Measurements from ENCODE around the gene HGFAC.
"Not testable (repeated sequence)": the region's sequence is repeated elsewhere in the genome, so short reads cannot be mapped to it uniquely, and the experiment has no call there.

The HGFAC gene

GRCh38 chr4:3451956-3452355 is 10.2 kb downstream of the HGFAC start:
- ATAC-seq = no peak
- Mint-ChIP-seq H3K4me1 (no peaks in the 10 kb centered on the region), H3K36me3 (peaks cover 7% of the 10 kb centered on the region), H3K4me3 (no peak overlapping the region), H3K27me3 (peaks cover 28% of the 10 kb centered on the region), H3K27ac (no peak overlapping the region), H3K9me3 (peaks cover 11% of the 10 kb centered on the region)

- Mint-ChIP-seq H3K4me1 (no peaks in the 10 kb centered on the region), H3K9me3 (peaks cover 11% of the 10 kb centered on the region), H3K27ac (no peak overlapping the region), H3K4me3 (no peak overlapping the region), H3K36me3 (peaks cover 7% of the 10 kb centered on the region), H3K27me3 (peaks cover 28% of the 10 kb centered on the region)
- ATAC-seq = no peak
Measured at GRCh38 chr4:3452376-3452775, 10.6 kb downstream of the HGFAC start.

- not testable (repeated sequence) for ATAC-seq, H3K27ac Mint-ChIP-seq, H3K36me3 Mint-ChIP-seq, H3K4me1 Mint-ChIP-seq, H3K4me3 Mint-ChIP-seq, H3K27me3 Mint-ChIP-seq
- peaks cover 15% of the 10 kb centered on the region for H3K9me3 Mint-ChIP-seq
Measured at GRCh38 chr4:3455596-3455995, 13.8 kb downstream of the HGFAC start.

- Mint-ChIP-seq H3K9me3 (peaks cover 15% of the 10 kb centered on the region), H3K27me3 (peaks cover 21% of the 10 kb centered on the region), H3K27ac (no peak overlapping the region), H3K36me3 (peaks cover 7% of the 10 kb centered on the region), H3K4me1 (peaks cover 13% of the 10 kb centered on the region), H3K4me3 (no peak overlapping the region)
- no peak for ATAC-seq
Measured at GRCh38 chr4:3458371-3458770, 16.6 kb downstream of the HGFAC start.

GRCh38 chr4:3459156-3459555 is 17.4 kb downstream of the HGFAC start:
- H3K4me3 Mint-ChIP-seq, H3K36me3 Mint-ChIP-seq, ATAC-seq, H3K27ac Mint-ChIP-seq: not testable (repeated sequence)
- H3K27me3 Mint-ChIP-seq = peaks cover 22% of the 10 kb centered on the region
- H3K9me3 Mint-ChIP-seq = peaks cover 13% of the 10 kb centered on the region
- peaks cover 13% of the 10 kb centered on the region for H3K4me1 Mint-ChIP-seq

- Mint-ChIP-seq H3K36me3 (no peaks in the 10 kb centered on the region), H3K4me1 (peaks cover 13% of the 10 kb centered on the region), H3K27ac (peak overlapping the region; percentile 60), H3K4me3 (no peak overlapping the region), H3K27me3 (peaks cover 40% of the 10 kb centered on the region), H3K9me3 (peaks cover 4% of the 10 kb centered on the region)
- ATAC-seq = no peak
Measured at GRCh38 chr4:3460926-3461325, 19.2 kb downstream of the HGFAC start.

GRCh38 chr4:3461515-3462291 is 19.9 kb downstream of the HGFAC start:
- Mint-ChIP-seq H3K27me3 (peaks cover 40% of the 10 kb centered on the region), H3K9me3 (peaks cover 4% of the 10 kb centered on the region), H3K27ac (peak overlapping the region; percentile 60), H3K4me1 (peaks cover 13% of the 10 kb centered on the region), H3K4me3 (peak overlapping the region; percentile 36), H3K36me3 (no peaks in the 10 kb centered on the region)
- ATAC-seq = peak; percentile 79

GRCh38 chr4:3462321-3462789 is 20.6 kb downstream of the HGFAC start:
- peak overlapping the region; percentile 60 for H3K27ac Mint-ChIP-seq
- H3K36me3 Mint-ChIP-seq = no peaks in the 10 kb centered on the region
- H3K9me3 Mint-ChIP-seq = peaks cover 4% of the 10 kb centered on the region
- H3K27me3 Mint-ChIP-seq = peaks cover 40% of the 10 kb centered on the region
- ATAC-seq = no peak
- peak overlapping the region; percentile 65 for H3K4me3 Mint-ChIP-seq
- H3K4me1 Mint-ChIP-seq = peaks cover 13% of the 10 kb centered on the region

GRCh38 chr4:3462790-3463415 is 21.1 kb downstream of the HGFAC start, which contains the start of gene DOK7:
DOK7 (plus strand) TSS chr4:3463306; CDS start chr4:3463376, 70 bp downstream.
- H3K27me3 Mint-ChIP-seq = peaks cover 40% of the 10 kb centered on the region
- peak; percentile 29 for ATAC-seq
- peak within 1 kb of the TSS; percentile 65 for H3K4me3 Mint-ChIP-seq
- peaks cover 13% of the 10 kb centered on the region for H3K4me1 Mint-ChIP-seq
- no peaks in the 10 kb centered on the region for H3K36me3 Mint-ChIP-seq
- H3K9me3 Mint-ChIP-seq = peaks cover 4% of the 10 kb centered on the region
- peak within 1 kb of the TSS; percentile 60 for H3K27ac Mint-ChIP-seq

- no peak overlapping the region for H3K4me3 Mint-ChIP-seq
- H3K9me3 Mint-ChIP-seq = peaks cover 4% of the 10 kb centered on the region
- H3K36me3 Mint-ChIP-seq = no peaks in the 10 kb centered on the region
- peaks cover 40% of the 10 kb centered on the region for H3K27me3 Mint-ChIP-seq
- no peak for ATAC-seq
- no peak overlapping the region for H3K27ac Mint-ChIP-seq
- peaks cover 13% of the 10 kb centered on the region for H3K4me1 Mint-ChIP-seq
Measured at GRCh38 chr4:3463556-3464348, 22.0 kb downstream of the HGFAC start.

GRCh38 chr4:3464349-3464905 is 22.7 kb downstream of the HGFAC start:
- no peak overlapping the region for H3K4me3 Mint-ChIP-seq
- no peak for ATAC-seq
- no peak overlapping the region for H3K27ac Mint-ChIP-seq
- peaks cover 40% of the 10 kb centered on the region for H3K27me3 Mint-ChIP-seq
- H3K4me1 Mint-ChIP-seq = peaks cover 13% of the 10 kb centered on the region
- H3K36me3 Mint-ChIP-seq = no peaks in the 10 kb centered on the region
- H3K9me3 Mint-ChIP-seq = peaks cover 4% of the 10 kb centered on the region

- ATAC-seq = no peak
- no peak overlapping the region for H3K27ac Mint-ChIP-seq
- peaks cover 42% of the 10 kb centered on the region for H3K27me3 Mint-ChIP-seq
- H3K9me3 Mint-ChIP-seq = peaks cover 3% of the 10 kb centered on the region
- peak overlapping the region; percentile 30 for H3K4me3 Mint-ChIP-seq
- peaks cover 13% of the 10 kb centered on the region for H3K4me1 Mint-ChIP-seq
- H3K36me3 Mint-ChIP-seq = no peaks in the 10 kb centered on the region
Measured at GRCh38 chr4:3464911-3465697, 23.3 kb downstream of the HGFAC start.

GRCh38 chr4:3465698-3466671 is 24.2 kb downstream of the HGFAC start:
- Mint-ChIP-seq H3K27ac (no peak overlapping the region), H3K4me1 (peaks cover 13% of the 10 kb centered on the region), H3K36me3 (no peaks in the 10 kb centered on the region), H3K27me3 (peaks cover 51% of the 10 kb centered on the region), H3K9me3 (no peaks in the 10 kb centered on the region), H3K4me3 (peak overlapping the region; percentile 30)
- no peak for ATAC-seq
